ENCODE results near the gene BLOC1S6.
A peak's percentile ranks its signal among the peaks of the same experiment; 100 is the strongest.

The BLOC1S6 gene

GRCh38 chr15:45586601-45587094, 531 bp upstream of the BLOC1S6 start:
- FAIRE-seq (no peak), DNase-seq (ENCODE audit: extremely low spot score, insufficient read length, low read depth) (no peak)

- DNase-seq (ENCODE audit: extremely low spot score, insufficient read length, low read depth) (no peak), FAIRE-seq (no peak)
Observed at GRCh38 chr15:45587863-45588170, 638 bp downstream of the BLOC1S6 start.

- no peak for DNase-seq (ENCODE audit: extremely low spot score, insufficient read length, low read depth)
Observed at GRCh38 chr15:45588219-45588875, 1.2 kb downstream of the BLOC1S6 start.

GRCh38 chr15:45589256-45589655, 2.1 kb downstream of the BLOC1S6 start:
- FAIRE-seq (no peak), DNase-seq (ENCODE audit: extremely low spot score, insufficient read length, low read depth) (no peak)

More at GRCh38 chr15:45588219-45588875, 1.2 kb downstream of the BLOC1S6 start:
- FAIRE-seq, result peak; percentile 42

- FAIRE-seq (no peak), DNase-seq (ENCODE audit: extremely low spot score, insufficient read length, low read depth) (no peak)
Observed at GRCh38 chr15:45594319-45594718, 7.1 kb downstream of the BLOC1S6 start.

GRCh38 chr15:45594835-45595530, 7.8 kb downstream of the BLOC1S6 start:
- DNase-seq (ENCODE audit: extremely low spot score, insufficient read length, low read depth), result no peak
- no peak for FAIRE-seq

GRCh38 chr15:45603881-45604280, 16.7 kb downstream of the BLOC1S6 start:
- FAIRE-seq (no peak), DNase-seq (ENCODE audit: extremely low spot score, insufficient read length, low read depth) (no peak)

- FAIRE-seq, result no peak
- no peak for DNase-seq (ENCODE audit: extremely low spot score, insufficient read length, low read depth)
Observed at GRCh38 chr15:45604326-45604725, 17.1 kb downstream of the BLOC1S6 start.

- FAIRE-seq, result no peak
- no peak for DNase-seq (ENCODE audit: extremely low spot score, insufficient read length, low read depth)
Observed at GRCh38 chr15:45606413-45606812, 19.2 kb downstream of the BLOC1S6 start.

GRCh38 chr15:45606841-45607240, 19.7 kb downstream of the BLOC1S6 start:
- DNase-seq (ENCODE audit: extremely low spot score, insufficient read length, low read depth), result no peak
- FAIRE-seq, result no peak

- peak; percentile 74 for FAIRE-seq
- no peak for DNase-seq (ENCODE audit: extremely low spot score, insufficient read length, low read depth)
Observed at GRCh38 chr15:45611305-45611704, 24.1 kb downstream of the BLOC1S6 start.

GRCh38 chr15:45612790-45613415, 25.7 kb downstream of the BLOC1S6 start:
- FAIRE-seq (no peak), DNase-seq (ENCODE audit: extremely low spot score, insufficient read length, low read depth) (no peak)

- FAIRE-seq (no peak), DNase-seq (ENCODE audit: extremely low spot score, insufficient read length, low read depth) (no peak)
Observed at GRCh38 chr15:45616901-45617323, 29.7 kb downstream of the BLOC1S6 start.

- DNase-seq (ENCODE audit: extremely low spot score, insufficient read length, low read depth) (no peak), FAIRE-seq (no peak)
Observed at GRCh38 chr15:45618813-45619212, 31.6 kb downstream of the BLOC1S6 start.

- DNase-seq (ENCODE audit: extremely low spot score, insufficient read length, low read depth) (no peak), FAIRE-seq (no peak)
Observed at GRCh38 chr15:45628136-45628535, 41.0 kb downstream of the BLOC1S6 start.

- DNase-seq (ENCODE audit: extremely low spot score, insufficient read length, low read depth), result no peak
- FAIRE-seq, result no peak
Observed at GRCh38 chr15:45630917-45631691, 43.9 kb downstream of the BLOC1S6 start.

GRCh38 chr15:45631776-45632175, 44.6 kb downstream of the BLOC1S6 start:
- DNase-seq (ENCODE audit: extremely low spot score, insufficient read length, low read depth), result no peak
- no peak for FAIRE-seq

- FAIRE-seq, result peak; percentile 86
- peak; percentile 58 for DNase-seq (ENCODE audit: extremely low spot score, insufficient read length, low read depth)
Observed at GRCh38 chr15:45634432-45635190, 47.4 kb downstream of the BLOC1S6 start, which contains the start of gene SQOR. TSS of gene SQOR (plus strand) at chr15:45635029. CDS start at chr15:45658924, 23,895 bp downstream.

GRCh38 chr15:45635191-45635638, 48.0 kb downstream of the BLOC1S6 start:
- DNase-seq (ENCODE audit: extremely low spot score, insufficient read length, low read depth) (no peak), FAIRE-seq (no peak)

Data from GM18507 (cell line).